HG03520 (cell line): ENCODE results near the gene SMAD3.

Experiments used
- ATAC-seq: cut with Tn5 transposase; IDR thresholded peaks from one replicate; pipeline ENCODE4 v1.9.1; 2021; ENCODE audit warnings: mild to moderate bottlenecking, moderate library complexity; ENCODE audit not compliant: unreplicated experiment

Gene SMAD3

DNA sequence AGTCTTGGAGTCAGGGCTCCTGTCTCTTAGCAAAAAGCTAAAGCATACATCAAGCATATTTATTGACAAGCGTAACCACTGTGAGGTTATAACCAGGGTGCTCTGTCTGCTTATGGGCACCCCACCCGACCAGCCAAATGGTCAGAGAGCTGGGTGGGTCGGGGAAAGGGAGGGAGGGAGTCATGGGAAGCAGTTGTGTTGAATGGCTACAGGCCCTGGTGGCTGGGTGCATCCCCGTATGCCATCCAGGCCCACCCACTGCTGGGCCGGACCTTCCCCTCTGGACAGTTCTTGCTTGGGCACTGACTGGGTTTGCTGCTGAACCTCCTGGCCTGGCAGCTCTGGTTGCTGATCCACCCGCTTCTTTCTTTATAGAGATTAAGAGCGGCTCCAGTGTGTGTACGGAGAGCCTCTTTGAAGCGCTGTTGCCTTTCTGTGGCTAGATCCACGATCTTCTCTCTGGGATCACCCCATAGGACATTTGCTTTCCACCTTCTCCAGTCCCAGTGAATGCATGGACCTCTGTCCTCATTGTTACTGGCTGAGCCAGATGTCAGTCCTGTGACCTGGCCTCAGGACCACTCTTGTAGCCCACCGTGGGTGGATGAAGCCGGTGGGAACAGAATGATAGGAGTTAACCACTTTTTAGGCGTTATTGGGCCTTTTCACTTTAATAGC is 59.6 kb downstream of the SMAD3 start:
- ATAC-seq = no peak

DNA sequence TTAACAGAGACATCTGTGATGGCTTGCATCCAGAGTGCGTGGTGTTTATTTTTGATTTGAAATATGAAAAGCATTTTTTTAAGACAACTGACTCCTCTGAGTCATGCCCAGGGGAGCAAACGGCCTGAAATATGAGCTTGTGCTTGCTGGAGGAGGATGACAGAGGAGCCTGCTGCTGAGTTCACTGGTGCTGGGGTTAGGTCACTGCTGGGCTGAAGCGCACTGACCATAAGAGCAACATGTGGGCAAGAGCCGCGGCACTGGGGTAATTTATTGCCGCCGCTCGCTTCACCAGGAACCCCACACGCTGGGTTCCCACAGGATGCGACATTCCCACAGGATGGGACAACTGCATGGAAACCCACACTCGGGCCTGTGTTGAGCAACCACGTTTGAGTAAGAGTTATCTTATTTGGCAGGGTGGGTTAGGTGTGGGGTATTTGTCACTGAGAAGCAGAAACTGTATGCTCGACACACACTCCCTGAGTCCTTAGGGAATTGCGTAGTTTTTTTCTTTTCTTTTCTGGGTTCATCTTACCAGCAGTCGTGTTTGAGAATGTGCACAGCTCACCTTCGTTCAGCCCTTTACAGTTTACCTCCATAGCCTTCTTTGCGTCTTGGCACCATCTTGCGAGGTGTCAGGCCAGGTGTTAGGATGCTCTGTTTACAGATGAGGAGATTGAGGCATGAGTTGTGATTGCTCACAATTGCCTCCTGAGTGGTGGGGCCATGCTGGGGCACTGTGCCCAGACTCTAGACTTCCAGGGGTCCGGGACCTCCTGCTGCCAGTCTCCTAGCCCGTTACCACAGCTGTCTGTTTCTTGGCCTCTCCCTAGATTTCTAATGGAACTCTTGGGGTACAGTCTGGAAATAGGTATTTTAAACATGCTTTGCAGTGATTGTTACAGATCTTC is 60.4 kb downstream of the SMAD3 start:
- ATAC-seq = no peak

DNA sequence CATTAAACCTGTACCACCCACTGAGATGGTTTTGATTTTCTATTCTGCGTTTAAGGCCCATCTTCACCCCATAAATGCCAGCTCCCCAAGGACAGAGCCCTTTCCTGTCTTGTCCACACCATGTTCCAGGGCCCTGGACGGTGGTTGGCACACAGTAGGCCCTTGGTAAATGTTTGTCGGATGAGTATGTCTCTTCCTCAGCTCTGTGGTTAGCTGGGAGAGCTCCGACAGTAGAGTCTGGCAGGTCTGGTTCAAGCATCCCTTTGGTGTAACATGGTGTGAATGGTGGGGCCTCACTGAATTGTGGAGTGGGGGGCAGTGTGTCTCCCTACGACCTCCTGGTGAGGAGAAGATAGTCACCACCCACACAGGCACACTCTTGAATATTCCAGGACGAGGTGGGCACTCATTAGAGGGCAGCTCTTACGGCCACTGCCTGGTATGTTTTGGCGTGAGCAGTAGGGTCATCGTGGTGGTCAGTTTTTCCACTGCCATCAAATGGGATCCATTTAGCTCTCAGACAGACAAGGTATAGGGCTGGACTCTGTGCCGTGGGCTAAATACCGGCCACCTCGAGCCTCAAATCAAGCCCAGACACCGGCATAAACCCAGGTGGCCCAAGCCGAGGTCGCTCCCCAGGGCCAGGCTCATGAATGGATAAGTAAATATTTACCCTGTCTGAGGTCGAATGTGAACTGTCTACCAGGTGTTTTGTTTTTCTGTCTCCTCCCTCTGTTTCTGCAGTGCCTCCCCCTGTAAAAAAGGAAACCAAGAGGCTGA is 61.3 kb downstream of the SMAD3 start:
- ATAC-seq = no peak

DNA sequence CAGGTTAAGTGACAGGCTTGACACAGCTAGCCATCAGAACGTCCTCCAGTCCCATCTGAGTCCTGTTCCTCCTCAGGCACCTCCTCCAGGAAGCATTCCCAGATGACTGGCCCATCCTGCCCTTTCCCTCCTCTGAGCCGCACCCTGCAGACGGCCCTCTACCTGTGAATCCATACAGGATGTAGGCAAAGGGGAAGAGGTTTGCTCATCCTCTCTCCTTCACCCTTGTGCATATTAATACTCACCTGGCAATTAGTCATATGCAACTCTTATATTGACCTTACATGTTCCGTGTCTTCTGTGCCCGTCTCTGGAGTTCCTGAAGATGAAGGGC is 61.9 kb downstream of the SMAD3 start:
- no peak for ATAC-seq

DNA sequence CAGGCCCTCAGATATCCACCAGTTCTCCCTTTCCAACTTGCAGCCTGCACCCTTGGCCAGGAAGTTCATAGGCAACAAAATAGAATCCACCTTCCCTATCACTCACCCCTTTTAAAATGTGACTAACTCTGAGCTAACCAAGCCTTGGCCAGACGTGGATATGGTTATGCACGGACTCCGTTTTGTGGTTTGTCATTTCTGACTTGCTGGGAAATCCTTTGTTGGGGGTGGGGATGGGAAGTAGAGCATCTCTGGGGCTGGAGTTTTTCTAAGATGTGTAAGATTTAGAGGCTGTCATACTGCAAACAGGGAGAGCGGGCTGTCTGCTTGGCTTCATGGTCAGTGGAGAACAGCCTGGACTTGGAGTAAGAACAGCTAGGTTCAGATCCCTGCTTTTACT is 62.6 kb downstream of the SMAD3 start:
- ATAC-seq = no peak

DNA sequence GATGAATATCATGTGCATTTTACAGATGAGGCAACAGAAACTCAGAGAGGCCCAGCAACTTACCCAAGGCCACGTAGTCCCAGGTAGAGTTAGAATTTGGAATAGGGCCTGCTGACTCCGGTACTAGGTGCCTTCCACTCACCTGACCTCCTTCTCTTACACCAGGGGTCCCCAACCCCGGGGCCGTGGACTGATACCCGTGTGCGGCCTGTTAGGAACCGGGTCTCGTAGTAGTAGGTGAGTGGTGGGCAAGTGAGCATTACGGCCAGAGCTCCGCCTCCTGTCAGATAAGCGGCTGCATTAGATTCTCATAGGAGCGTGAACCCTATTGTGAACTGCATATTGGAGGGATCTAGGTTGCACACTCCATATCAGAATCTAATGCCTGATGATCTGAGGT is 64.8 kb downstream of the SMAD3 start:
- ATAC-seq = no peak

DNA sequence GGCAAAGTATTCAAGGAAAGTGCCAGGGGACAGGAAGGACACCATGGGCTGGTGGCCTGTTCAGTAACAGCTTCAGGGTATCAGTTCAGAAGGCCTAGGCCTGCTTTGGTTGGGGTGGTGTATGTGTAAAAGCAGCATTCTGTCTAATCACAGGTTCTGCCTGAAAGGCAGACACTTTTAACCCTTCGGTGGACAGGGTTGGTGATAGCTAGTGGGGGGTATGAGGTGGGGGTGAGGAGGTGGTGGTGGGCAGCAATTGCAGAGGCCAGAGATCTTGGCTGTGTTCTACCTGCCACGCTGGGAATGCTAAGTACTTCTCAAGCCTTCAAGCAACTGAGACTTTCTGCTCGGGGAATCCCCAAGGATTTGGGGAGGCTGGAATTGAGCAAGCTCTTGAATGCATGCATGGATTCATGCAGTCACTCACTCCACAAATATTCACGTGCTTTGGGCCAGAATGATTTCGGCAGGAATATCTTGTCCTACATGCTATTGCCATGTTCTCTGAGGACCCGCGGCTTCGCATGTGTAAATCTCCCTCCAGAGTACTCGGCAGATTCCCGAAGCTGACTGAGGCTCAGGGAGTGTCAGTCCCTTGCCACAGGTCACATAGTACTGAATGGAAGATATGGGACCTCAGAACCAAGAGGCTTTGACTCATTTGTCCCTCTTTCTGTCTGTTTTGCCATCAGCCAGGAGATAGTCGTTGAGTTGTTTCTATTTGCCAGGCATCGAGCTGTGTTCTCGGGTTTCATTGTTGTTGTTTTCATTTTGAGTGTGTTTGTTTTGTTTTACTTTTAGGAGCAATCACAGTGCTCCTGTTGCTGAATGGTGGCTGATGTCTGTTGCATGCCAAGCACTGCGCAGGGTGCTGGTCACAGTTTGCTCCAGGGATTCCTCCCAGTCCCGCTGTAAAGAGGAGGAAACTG is 65.5 kb downstream of the SMAD3 start:
- ATAC-seq = no peak

DNA sequence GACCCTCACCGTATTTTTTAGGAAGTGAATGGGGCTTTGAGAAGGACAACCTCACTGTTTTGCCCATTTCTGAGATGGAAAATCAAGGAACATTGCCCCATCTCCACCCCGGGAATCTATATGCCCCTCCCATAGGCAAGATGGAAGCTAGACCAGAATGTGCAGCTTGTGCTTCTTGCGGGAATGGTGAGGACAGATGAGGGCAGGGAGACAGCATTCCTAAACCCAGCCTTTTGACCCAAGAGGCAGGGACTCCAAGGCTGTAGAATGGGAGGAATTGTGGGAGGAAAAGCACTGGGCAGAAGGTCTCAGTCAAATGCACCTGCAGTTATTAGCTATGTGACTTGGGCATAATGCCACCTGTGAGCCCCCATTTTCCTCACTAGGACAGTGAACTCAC is 66.9 kb downstream of the SMAD3 start:
- ATAC-seq = no peak

DNA sequence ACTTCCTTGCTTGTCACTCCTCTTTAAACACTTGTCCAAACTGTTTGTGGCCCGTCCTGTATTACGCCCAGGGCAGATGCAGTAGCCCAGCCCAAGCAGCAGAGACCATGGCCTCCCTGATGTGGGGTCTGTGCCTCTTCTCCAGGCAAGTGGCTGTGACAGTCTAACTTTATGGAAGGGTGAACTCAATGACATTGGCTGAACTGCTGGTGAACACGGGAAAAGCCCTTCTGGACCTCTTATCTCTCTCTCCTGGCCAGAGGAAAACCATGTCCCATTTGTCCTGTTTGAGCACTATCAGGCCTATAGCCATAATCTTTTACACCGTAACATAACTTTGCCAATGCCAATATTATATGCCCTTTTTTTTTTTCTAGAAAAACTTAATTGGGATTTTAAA is 67.6 kb downstream of the SMAD3 start:
- ATAC-seq = no peak

DNA sequence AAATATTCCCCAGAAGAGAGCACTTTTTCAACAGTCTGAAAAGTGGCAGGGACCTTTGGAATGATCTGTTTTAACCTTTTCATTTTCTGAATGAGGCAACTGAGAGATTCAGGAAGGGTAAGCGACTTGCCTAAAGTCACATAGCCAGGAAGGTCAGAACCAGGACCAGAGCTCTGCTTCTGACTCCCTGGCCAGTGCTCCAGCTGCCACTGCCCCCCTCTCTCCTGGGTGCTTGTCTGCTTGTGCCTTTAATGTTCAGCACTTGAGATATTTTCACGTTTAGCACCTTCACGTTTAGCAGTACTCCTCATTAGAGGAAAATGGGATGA is 68.3 kb downstream of the SMAD3 start:
- ATAC-seq = no peak

DNA sequence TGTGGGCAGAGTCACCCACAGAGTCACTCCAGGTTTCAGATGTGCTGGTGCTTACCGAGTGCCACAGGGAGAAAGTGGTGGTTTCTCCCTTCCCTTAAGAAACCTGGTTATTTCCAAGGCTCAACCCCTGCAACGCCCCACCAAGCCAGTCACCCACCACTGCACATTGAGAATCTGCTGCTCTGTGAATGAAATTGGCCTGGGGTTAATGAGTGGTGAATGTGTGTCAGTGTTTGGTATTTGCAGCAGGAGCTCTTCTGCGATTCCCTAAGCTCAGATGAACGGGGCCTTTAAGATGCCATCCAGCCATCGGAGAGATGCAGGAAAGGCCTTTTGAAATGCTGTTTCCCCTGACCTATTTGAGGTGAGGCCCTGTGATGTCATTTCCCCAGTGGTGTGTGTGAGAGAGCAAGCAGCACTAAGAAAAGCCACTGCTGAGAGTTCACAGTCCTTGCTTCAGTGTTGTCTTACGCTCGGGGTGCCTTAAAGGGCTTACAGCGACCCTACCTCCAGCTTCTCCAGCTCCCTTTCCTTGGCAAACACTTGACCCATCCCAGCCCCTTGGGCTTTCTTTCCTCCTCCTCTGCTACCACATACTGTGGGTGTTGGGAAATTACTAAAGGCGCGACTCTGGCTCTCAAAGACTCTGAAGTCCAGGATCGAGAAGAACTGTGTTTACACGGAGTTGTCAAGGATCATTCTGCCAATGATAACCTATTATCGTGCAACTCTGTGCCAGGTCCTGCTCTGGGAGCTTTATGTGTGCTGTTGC is 68.9 kb downstream of the SMAD3 start:
- peak; percentile 57 for ATAC-seq

DNA sequence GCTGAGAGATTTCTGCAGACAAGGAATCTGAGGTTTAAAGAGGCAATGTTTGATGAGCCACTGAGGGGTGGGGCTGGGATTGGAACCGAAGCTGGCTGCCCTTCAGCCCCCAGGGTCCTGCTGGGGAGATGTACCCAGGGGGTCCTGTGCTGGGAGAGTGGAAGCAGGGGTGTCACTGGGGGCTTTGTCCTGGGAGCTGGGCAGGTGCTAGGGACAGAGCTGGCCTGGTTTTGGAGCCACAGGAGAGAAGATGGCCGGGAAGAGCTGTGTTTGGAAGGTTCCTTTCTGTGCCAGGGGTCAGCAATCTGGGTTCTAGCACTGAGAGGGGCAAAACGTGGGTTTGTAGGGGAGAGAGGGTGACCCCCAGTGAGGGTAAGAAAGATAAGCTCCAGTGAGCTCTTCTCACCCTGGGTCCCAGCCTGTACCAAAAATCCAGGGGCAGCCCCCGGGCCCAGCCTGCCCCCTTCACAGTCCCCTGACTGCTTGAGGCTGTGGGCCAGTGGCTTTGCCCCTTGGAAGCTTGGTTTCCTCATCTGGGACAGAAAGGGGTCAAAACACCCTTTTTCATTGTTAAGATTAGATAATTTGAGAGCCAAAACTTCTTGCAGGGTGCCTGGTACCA is 69.6 kb downstream of the SMAD3 start:
- no peak for ATAC-seq

DNA sequence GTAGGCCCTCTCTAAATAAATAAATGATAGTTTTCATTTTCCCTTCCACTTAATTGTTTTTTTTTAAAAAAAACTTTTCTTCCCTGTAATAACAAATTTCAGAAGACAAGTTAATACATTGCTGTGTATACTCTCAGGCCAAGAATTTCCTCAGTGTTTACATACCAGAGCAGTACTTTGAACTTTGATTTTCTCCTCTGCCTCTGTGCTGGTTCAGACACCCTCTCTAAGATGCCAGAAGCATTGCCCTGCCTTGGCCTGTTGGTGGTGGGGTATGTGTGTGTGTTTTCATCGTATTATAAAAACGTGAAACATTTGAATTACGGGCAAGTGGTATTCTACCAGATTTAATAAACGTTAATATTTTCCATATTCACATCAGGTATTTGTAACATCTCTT is 70.1 kb downstream of the SMAD3 start:
- ATAC-seq = no peak

DNA sequence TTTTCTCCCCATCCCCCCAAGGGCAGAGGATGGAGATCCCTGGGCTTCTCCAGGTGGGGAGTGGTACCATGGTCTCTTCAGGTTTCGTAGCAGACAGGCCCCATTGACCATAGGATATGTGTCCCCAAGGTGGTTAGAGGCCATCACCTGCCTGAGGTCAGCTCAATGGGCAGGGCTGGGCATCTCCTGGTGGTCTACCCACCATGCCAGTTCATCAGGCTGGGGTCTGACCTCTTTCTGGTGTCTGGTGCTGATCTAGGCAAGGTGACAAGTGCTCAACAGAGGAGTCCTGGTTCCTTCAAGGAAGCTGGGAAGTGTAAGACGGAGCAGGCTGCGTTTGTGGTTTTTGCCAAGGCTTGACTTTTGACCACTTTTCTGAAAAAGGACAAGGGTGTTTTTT is 71.4 kb downstream of the SMAD3 start:
- no peak for ATAC-seq

DNA sequence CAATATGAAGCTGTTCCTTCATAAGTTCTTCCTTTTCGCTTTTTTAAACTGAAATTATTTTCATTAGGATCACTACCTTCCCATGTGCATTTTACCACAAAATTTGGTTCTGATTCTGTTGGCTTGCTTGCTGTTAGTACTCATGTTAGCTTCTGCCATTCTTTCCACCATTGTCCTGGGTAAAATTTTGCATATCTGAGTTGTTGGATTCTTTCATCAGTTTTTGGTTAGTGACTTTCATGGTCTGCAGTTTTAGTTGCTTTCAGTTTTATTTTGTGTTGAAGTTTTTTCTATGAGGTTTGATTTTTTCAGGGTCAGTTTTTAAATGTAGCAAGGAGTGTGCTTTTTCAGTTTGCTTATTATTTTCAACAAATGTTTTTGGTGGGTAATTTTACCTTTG is 71.9 kb downstream of the SMAD3 start:
- no peak for ATAC-seq

DNA sequence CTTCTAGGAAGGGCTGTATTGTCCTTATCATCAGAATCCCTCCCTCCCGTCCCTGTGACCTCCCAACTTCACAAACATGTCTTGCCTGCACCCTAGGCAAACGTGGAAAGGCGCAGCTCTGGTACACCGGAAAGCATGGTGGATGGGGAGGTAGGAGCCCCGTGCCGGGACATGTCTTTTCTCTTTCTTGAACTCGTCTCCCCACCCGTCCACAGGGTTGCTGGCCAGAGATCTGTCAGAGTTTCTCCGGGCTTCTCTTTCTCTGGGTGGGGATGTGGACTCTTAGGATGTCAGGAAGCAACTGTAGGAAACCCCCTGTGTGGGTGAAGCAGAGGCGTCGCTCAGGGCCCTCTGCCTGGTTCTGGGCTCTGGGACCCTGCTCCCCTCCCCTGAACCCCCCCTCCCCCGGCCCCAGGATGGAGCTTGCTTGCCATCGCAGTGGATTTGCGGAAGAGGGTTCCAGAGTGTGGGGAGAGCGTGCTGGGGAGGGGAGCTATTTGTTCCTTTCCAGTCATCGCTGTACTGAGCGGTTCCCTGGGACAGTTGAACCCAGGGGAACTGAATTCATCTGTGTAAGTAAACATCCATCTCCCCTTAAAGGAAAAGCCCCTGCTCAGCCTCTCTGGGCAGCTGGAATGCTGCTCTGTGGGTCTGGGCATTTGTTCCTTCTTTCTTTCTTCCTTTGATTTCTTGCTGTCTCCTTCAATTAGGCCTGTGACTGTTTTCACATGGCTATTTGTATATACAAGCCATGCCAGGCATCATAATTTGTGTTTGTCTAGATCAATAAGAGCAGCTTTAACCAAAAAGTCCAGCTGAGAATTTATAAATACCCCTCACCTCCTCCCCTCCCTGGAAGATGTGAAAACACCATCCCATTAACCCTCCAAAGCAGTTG is 72.8 kb downstream of the SMAD3 start:
- ATAC-seq = no peak

DNA sequence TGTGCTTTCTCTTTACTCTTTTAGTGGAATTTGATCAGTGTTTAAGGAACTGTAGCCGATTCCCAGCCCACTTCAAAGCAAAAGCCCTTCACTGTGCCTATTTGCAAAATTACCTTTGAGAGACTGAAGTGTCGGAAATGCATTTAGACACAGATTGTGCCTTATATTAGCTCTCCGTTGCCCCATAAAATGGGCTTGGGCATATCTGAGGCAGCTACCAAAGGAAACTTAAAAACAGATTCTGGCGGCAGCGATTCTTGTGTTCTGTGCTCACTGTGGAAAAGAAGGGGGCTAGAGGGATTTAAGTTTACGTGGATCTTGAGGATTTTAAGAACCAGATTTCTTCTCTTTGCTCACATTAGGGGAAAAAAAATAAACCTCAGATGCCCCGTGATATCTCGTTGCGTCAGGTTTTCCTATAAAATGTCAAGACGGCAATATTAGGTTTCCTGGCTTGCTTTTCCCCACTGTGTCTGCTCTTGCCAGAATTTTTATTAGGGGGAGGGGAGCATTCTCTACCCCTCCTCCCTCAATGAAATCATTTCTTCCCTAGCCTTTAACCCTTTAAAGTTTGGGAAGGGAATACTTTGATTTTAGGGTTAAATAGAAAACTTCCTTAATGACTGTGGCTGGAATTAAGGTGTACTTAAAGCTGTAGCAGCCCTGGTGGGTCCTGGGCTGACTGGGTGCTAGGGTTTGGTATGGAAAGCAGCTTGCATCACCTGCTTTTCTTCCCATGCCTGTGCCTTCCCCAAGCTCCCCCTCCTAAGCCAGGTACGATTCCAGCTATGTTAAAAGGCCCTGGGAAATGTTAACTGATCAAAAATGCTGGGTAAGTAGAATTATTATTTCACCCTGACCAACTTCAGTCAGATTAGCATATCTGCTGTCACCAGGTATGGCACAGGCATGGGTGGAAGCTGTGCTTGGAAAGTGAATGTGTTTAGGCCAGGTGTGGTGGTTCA is 73.8 kb downstream of the SMAD3 start:
- ATAC-seq = no peak
